HEK293T (cell line): ENCODE results near the gene CDK8.

Experiments used
- CTCF ChIA-PET: fragments of 350-600 bp; formaldehyde crosslinking; extraction: SDS; loops from one replicate; lab custom pipeline; 2021; ENCODE audit warnings: antibody characterized with exemption, inconsistent platforms; lab: Yijun Ruan, JAX
- POLR2A ChIA-PET: fragments of 350-600 bp; formaldehyde crosslinking; extraction: SDS; loops from one replicate; lab custom pipeline; 2020; ENCODE audit warnings: antibody characterized with exemption, inconsistent platforms; lab: Yijun Ruan, JAX
- DNase-seq: peaks from one replicate; pipeline ENCODE4 v3.0.0; 2012; ENCODE audit warnings: mixed read lengths; ENCODE audit errors: extremely low spot score
- ARNT ChIP-seq: fragments of 450-650 bp; IDR thresholded peaks from 2 replicates; pipeline ENCODE4 v1.6.1; 2017; ENCODE audit warnings: mild to moderate bottlenecking
- BHLHE40 ChIP-seq: fragments of 450-650 bp; IDR thresholded peaks from 2 replicates; pipeline ENCODE4 v1.6.1; 2016; ENCODE audit warnings: mild to moderate bottlenecking, moderate library complexity, borderline replicate concordance
- CTBP1 ChIP-seq: fragments of 450-650 bp; IDR thresholded peaks from 2 replicates; pipeline ENCODE4 v1.6.1; 2016; ENCODE audit warnings: borderline replicate concordance
- ELF4 ChIP-seq: fragments of 450-650 bp; IDR thresholded peaks from 2 replicates; pipeline ENCODE4 v1.6.1; 2017; ENCODE audit warnings: antibody characterized with exemption
- FOXA1 ChIP-seq: fragments of 450-650 bp; IDR thresholded peaks from 2 replicates; pipeline ENCODE4 v1.6.1; 2016; ENCODE audit warnings: mild to moderate bottlenecking
- FOXK2 ChIP-seq: fragments of 450-650 bp; IDR thresholded peaks from 2 replicates; pipeline ENCODE4 v1.6.1; 2016; ENCODE audit warnings: mild to moderate bottlenecking
- FOXM1 ChIP-seq: fragments of 450-650 bp; IDR thresholded peaks from 2 replicates; pipeline ENCODE4 v1.6.1; 2017; ENCODE audit warnings: mild to moderate bottlenecking, borderline replicate concordance
- HDGF ChIP-seq: fragments of 450-650 bp; IDR thresholded peaks from 2 replicates; pipeline ENCODE4 v1.6.1; 2017; ENCODE audit warnings: antibody characterized with exemption, borderline replicate concordance
- L3MBTL2 ChIP-seq: fragments of 450-650 bp; conservative IDR thresholded peaks from 2 replicates; pipeline ENCODE4 v1.6.1; 2016; ENCODE audit warnings: mild to moderate bottlenecking
- LEF1 ChIP-seq: fragments of 450-650 bp; IDR thresholded peaks from 2 replicates; pipeline ENCODE4 v1.6.1; 2017; ENCODE audit warnings: mild to moderate bottlenecking, borderline replicate concordance
- NFRKB ChIP-seq: fragments of 450-650 bp; IDR thresholded peaks from 2 replicates; pipeline ENCODE4 v1.6.1; 2016; ENCODE audit warnings: mild to moderate bottlenecking, moderate library complexity
- SP1 ChIP-seq: fragments of 450-650 bp; IDR thresholded peaks from 2 replicates; pipeline ENCODE4 v1.6.1; 2017
- SUZ12 ChIP-seq: fragments of 450-650 bp; IDR thresholded peaks from 2 replicates; pipeline ENCODE4 v1.6.1; 2016; ENCODE audit warnings: mild to moderate bottlenecking
- TARDBP ChIP-seq: fragments of 450-650 bp; IDR thresholded peaks from 2 replicates; pipeline ENCODE4 v1.6.1; 2016
- ZNF384 ChIP-seq: fragments of 450-650 bp; IDR thresholded peaks from 2 replicates; pipeline ENCODE4 v1.6.1; 2016
- TF ChIP-seq, protein P1 (sequence below): fragments of 450-650 bp; IDR thresholded peaks from 2 replicates; pipeline ENCODE4 v1.6.1; 2016

The CDK8 gene

DNA sequence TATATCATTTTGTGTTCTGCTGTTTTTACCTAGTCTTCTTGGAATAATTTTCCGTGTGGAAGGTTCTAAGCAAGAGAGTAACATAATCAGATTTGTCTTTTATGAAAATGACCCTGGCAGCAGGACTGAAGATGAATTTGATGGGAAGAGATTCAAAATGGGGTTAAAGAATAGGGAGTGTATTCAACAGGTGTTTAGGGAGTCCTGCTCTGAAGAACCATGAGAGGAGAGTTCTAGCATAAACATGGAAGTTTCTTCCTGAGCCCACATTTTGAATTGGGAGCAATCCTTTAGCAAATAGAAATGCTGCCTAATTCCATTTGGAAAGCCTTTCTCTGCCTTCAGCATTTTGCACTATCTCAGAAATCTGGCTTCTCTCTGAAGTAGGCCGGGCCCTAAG is 127.0 kb downstream of the CDK8 start:
- POLR2A ChIA-PET: no interaction called here
- CTCF ChIA-PET: no interaction called here

DNA sequence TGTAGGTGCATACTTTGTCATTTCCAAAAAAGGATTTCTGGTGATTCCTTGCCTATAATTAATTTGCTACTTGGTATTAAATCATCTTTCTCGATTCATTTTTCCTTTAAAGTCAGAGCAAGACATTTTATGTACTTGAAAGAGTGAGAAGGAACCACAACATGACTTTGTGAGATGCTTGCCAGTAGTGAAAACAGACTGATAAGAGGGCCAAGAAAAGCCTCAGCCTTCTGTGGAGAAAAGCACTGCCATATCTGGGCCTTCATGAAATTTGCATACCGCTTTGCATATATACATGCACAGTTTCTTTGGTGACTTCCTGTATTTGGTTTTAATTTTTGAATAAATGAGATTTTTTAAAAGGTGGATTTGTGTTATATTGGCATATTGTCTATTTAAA is 128.4 kb downstream of the CDK8 start:
- ChIA-PET POLR2A (no interaction called here), CTCF (no interaction called here)
- no peak for DNase-seq
- no peak for TF ChIP-seq CTBP1
- no peak for TF ChIP-seq ARNT

More for the DNA sequence above, 127.0 kb downstream of the CDK8 start:
- no peak for DNase-seq
- TF ChIP-seq L3MBTL2 (no peak), FOXA1 (no peak), SP1 (no peak), CTBP1 (no peak), BHLHE40 (no peak), TARDBP (no peak), FOXM1 (no peak)

DNA sequence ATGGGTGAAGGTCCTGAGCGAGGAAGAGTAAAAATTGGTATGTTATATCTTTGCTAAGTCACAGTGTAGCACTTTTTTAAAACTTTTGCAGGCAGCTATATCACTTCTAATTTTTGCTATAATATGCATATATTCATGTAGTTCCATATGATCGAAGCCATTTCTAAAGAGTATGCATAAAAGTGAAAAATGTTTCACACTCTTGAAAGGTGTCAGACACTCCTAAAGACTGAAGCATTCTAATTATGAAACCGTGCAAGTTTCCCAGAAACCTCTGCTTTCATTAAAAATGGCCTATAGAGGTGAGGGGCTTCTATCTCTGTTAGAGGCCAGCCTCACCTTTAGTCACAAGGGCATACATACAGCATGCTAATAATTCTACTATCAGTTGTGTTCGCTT is 128.9 kb downstream of the CDK8 start:
- ChIA-PET CTCF (no interaction called here), POLR2A (no interaction called here)
- TF ChIP-seq TARDBP: no peak
- TF ChIP-seq SUZ12: no peak
- no peak for TF ChIP-seq LEF1
- no peak for TF ChIP-seq ELF4
- no peak for TF ChIP-seq L3MBTL2
- no peak for TF ChIP-seq ZNF384
- no peak for TF ChIP-seq BHLHE40
- TF ChIP-seq ARNT: no peak
- TF ChIP-seq NFRKB: no peak
- no peak for TF ChIP-seq SP1
- TF ChIP-seq FOXA1: no peak
- TF ChIP-seq, protein P1, sequence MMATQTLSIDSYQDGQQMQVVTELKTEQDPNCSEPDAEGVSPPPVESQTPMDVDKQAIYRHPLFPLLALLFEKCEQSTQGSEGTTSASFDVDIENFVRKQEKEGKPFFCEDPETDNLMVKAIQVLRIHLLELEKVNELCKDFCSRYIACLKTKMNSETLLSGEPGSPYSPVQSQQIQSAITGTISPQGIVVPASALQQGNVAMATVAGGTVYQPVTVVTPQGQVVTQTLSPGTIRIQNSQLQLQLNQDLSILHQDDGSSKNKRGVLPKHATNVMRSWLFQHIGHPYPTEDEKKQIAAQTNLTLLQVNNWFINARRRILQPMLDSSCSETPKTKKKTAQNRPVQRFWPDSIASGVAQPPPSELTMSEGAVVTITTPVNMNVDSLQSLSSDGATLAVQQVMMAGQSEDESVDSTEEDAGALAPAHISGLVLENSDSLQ: no peak
- DNase-seq: no peak

DNA sequence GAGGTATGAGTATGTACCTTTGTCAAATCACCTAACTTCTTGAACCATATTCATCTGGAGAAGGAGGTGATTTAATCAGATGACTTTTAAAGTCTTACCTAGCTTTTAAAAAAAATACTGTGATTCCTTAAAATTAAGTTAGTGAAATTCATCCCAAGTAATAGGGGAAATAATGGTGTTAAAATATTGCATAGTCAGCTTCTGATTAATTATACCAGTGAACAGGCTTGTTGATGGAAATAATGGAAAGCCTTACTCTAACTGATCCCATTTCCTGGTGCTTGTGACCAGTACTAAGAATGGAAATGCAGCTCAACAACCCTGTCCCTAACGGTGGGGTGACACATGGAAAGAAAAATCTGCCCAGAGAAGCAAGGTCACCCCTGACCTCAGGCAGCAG is 130.7 kb downstream of the CDK8 start:
- DNase-seq: no peak
- ChIA-PET POLR2A (no interaction called here), CTCF (no interaction called here)
- TF ChIP-seq FOXA1 (no peak), SUZ12 (no peak), CTBP1 (no peak), BHLHE40 (no peak), HDGF (no peak), FOXM1 (no peak), L3MBTL2 (no peak), NFRKB (no peak), TARDBP (no peak), FOXK2 (no peak), SP1 (no peak), ZNF384 (no peak), ARNT (no peak), ELF4 (no peak)
- TF ChIP-seq, protein P1: no peak

DNA sequence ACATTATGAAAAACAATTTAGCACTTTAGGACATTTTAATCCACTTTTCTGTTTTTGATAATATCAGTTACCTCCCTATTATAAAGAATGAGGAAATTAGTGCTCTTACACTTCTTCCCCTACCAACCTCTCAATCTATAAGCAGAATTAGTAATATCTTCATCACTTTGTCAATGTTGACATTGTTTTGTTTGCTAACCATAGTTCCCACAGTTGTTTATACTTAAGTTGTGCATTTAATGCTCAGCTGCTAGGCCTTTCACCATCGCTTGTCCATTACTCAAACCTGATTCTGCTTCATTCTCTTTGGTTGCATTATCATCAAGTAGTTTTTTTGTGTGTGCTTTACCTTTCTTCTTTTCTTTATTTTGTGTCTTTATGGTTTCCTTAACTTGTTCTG is 132.1 kb downstream of the CDK8 start:
- DNase-seq: no peak
- TF ChIP-seq, protein P1: no peak
- TF ChIP-seq ELF4: no peak
- TF ChIP-seq ARNT: no peak
- CTCF ChIA-PET: no interaction called here
- POLR2A ChIA-PET: no interaction called here

DNA sequence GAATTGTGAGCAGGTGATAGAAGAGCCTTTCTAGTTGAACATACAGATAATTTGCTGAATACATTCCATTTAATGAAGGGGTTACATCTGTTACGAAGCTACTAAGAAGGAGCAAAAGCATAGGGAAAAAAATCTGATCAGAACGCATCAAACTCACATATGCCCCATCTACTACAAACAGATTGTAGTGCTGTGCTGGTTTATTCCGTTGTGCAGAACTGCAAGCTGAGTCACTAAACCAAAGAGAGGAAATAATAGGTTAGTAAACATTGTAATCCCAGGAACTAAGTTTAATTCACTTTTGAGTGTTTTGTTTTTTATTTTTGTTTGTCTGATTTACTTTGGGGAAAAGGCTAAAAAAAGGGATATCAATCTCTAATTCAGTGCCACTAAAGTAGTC is 136.3 kb downstream of the CDK8 start:
- DNase-seq: no peak
- ChIA-PET CTCF (no interaction called here), POLR2A (no interaction called here)
- no peak for TF ChIP-seq FOXM1
- no peak for TF ChIP-seq TARDBP
- no peak for TF ChIP-seq FOXK2
- TF ChIP-seq BHLHE40: no peak
- TF ChIP-seq CTBP1: no peak
- TF ChIP-seq, protein P1: no peak
- TF ChIP-seq FOXA1: no peak
- no peak for TF ChIP-seq ELF4
- no peak for TF ChIP-seq ZNF384
- TF ChIP-seq SUZ12: no peak

DNA sequence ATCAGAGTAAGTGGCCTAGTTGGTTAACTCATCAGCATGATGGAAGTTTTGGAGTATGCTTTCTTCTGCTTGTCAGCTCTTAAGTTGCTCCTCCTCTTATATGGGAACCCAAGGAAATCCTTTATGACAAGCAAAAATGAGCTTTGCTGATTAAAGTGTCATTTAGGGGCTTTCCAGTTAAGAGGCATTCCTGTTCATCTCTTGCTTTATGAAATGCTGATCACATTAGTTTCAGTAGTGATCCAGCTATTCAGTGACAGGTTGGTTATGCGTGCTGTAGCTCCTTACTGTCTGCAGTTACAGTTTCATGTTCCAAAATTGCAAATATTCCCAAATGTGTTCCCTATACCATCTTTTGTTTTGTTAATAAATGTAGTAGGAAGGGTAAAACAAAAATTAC is 146.6 kb downstream of the CDK8 start:
- ChIA-PET CTCF (no interaction called here), POLR2A (no interaction called here)
- no peak for TF ChIP-seq FOXM1
- no peak for TF ChIP-seq BHLHE40
- TF ChIP-seq FOXA1: no peak
- no peak for TF ChIP-seq SP1
- TF ChIP-seq ZNF384: no peak
- no peak for TF ChIP-seq LEF1
- TF ChIP-seq HDGF: no peak
- TF ChIP-seq L3MBTL2: no peak
- no peak for TF ChIP-seq CTBP1
- no peak for TF ChIP-seq ELF4
- no peak for TF ChIP-seq SUZ12
- TF ChIP-seq TARDBP: no peak
- no peak for TF ChIP-seq ARNT
- TF ChIP-seq NFRKB: no peak
- TF ChIP-seq, protein P1: no peak
- TF ChIP-seq FOXK2: no peak
- no peak for DNase-seq
